GM19351 (cell line): ENCODE results near the gene VSNL1.

ENCODE experiments used
- ATAC-seq: cut with Tn5 transposase; IDR thresholded peaks from one replicate; pipeline ENCODE4 v1.9.1; 2021; ENCODE audit warnings: mild to moderate bottlenecking, moderate library complexity; ENCODE audit not compliant: unreplicated experiment

Gene VSNL1

GRCh38 chr2:17580319-17580715, 39.8 kb downstream of the VSNL1 start:
- ATAC-seq = no peak

GRCh38 chr2:17581831-17582230, 41.3 kb downstream of the VSNL1 start:
- no peak for ATAC-seq

DNA sequence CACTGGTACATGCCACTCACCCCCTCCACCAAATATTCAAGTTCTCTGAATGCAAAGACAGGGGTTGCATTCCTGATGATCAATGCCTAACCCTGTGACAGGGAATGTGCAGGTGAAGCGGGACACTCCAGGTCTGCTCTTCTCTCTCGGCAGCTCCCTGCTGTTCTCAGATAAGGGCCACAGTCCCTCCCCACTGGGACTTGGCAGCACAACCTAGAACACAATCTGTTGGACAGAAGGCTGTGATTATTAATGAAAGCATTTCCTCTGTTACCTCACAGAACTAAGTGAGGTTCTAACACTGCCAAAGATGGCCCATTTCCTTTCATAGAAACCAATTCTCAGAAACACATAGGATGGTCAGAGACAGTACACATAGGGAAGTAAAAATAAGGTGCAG, 42.7 kb downstream of the VSNL1 start:
- ATAC-seq = no peak

GRCh38 chr2:17583646-17584045, 43.1 kb downstream of the VSNL1 start:
- no peak for ATAC-seq

GRCh38 chr2:17584689-17585088, 44.2 kb downstream of the VSNL1 start:
- ATAC-seq = no peak

DNA sequence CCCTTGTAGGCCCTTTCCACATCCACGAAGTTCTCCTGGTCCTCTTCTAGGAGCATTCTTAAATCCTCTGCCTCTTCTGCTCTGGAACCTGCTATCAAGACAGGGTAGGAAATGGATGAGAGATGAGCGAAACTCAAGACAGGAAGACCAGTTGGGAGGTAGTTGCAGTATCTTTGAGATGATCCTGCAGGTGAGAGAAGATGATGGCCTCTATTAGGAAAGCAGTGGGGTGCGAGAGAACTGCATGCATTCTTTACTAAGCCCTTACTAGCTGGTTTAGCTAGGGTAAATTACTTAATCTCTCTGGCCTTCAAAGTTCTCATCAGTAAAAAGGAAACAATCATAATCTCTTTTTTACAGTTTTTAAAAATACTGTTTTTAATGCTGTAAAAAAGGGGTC, 47.0 kb downstream of the VSNL1 start:
- no peak for ATAC-seq

DNA sequence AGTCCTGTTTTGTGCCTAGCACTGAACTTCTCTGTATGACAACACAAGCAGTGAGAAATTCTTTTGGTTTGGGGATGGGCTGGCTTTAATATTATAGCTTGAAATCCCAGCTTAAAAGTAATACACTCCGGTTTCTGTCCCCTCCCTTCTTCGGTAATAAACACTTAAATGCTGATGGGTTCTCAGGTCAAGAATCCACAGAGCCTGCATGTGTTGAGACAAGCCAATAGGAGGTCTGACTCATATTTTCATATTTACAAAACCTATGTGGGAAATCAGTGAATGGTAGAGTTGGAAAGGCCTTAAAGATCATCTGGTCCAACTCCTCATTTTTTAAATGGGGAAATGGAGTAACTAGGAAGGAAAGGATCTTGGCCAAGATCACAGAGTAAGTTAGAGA, 47.5 kb downstream of the VSNL1 start:
- ATAC-seq = no peak

DNA sequence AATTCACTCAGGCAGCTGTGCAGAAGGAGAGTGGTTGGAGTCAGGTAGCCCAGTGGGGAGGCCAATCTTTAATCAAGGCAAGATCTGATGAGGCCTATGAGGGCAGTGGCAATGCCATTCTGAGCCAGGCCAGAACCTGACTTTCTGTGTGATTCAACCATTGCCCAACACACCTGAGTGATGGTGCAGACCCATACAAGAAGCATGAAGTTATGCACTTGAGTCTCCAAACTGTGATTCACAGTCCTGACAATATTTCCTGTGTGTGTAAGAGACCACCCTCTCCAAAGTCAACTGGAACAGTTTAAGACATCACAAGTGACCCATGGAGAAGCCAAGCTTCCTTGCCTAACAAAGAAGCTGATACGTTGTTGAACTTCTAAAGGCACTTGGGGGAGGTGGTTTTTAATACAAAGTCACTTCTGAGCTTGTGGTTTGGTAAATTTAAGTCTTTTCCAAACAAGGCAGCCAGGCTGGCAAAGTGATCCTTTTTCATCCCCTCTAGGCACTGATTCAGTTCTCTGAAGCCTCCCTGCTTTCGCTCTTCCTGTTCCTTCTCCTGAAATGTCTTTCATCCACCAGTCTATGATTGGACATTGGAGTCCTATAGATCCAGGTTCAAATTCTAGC, 49.0 kb downstream of the VSNL1 start:
- ATAC-seq = no peak

DNA sequence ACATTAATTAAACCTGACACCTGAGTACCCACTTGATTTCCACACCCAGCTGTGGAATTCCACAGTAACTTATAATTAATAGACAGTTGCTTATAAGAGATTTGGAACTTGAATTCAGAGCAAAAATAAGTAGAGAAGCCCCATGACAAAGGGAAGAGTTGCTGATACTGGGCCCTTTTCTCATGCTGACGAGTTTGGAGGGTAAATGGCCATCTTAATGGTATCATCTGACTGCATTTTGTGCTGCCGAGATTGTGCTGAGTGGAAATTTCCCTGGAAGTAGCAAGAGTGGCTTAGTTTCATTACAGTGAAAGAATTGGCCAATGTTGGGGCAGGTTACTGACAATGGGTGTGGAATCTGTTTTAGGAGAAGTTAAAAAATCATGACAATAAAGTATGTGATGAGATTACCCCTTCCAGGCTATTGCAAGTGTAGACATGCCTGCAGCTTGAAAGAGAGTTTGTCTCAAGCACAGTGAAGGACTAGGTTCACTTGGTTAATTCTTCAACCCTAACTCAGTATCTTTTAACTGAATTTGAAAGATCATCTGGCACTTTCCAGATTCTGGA, 49.9 kb downstream of the VSNL1 start:
- no peak for ATAC-seq

GRCh38 chr2:17591846-17592245, 51.4 kb downstream of the VSNL1 start:
- no peak for ATAC-seq

GRCh38 chr2:17592731-17593409, 52.4 kb downstream of the VSNL1 start:
- no peak for ATAC-seq

- ATAC-seq = no peak
Observed at GRCh38 chr2:17593445-17593840, 52.9 kb downstream of the VSNL1 start.

DNA sequence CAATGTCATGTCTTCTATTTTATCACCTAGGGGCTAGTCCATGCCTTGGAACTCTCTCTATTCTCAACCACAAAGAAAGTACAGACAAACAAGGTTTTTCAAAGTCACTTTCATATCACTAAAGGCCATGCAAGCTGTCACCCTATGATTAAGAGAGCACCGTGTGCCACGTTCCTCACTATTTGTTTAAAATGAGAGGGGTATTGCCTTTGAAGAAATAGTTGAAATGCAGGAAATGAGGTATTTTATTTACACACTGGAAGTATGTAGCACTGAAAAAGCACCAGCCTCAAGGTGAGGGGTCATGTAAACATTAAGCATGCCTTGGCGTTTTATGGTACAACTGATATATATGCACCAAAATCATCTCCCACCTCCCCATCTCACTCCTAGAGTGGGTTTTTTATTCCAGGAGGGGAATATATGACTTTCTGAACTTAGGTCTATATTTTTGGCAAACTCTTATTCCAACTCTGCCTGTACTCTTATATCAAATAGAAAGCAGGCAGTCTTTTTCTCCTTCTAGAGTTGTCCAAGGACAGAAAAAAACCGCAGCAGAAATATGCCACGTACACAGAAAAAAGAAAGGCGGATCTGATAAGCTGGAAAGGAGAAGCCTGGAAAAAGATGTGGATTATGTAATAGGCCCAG, 53.5 kb downstream of the VSNL1 start:
- ATAC-seq = no peak

- ATAC-seq = no peak
Observed at GRCh38 chr2:17594533-17595401, 54.3 kb downstream of the VSNL1 start.

GRCh38 chr2:17599617-17600016, 59.1 kb downstream of the VSNL1 start:
- no peak for ATAC-seq

GRCh38 chr2:17600556-17601204, 60.2 kb downstream of the VSNL1 start:
- ATAC-seq = no peak

- ATAC-seq = no peak
Observed at GRCh38 chr2:17604050-17604449, 63.6 kb downstream of the VSNL1 start.

DNA sequence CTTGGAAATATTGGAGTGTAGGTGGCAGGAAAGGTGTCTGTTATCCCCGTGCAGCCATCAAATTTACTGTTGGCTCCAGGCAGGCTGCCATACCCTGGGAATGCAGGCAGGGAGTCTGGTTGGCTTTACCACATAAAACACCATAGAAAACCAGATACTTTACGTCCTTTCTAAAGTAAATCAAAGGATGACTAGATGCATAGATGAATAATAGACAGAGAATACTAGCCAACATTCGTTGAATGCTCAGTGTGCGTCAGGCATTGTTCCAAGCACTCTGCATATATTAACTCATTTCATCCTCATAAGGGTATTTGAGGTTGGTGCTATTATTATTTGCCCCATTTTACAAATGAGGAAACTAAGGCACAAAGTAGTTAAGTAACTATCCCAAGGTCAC, 65.2 kb downstream of the VSNL1 start:
- ATAC-seq = no peak

DNA sequence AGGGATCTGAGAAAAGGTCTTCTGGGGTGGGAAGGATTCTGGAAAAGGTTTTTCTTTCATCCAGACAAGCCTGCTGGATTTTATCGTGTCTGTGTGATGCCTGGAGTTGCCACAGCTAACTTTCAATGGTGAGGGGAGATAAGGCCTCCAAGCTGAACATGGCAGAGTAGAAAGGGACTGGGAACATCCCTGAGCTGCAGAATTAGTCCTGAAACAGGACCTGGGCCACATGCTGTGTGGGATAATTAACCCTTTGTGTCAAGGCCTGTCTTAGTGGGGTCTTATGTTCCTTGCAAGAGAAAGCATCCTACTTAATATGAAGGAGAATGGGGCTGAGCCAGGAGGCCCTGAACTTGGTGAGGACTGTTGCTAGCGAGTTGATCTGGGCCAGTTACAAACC, 66.4 kb downstream of the VSNL1 start:
- ATAC-seq = no peak

DNA sequence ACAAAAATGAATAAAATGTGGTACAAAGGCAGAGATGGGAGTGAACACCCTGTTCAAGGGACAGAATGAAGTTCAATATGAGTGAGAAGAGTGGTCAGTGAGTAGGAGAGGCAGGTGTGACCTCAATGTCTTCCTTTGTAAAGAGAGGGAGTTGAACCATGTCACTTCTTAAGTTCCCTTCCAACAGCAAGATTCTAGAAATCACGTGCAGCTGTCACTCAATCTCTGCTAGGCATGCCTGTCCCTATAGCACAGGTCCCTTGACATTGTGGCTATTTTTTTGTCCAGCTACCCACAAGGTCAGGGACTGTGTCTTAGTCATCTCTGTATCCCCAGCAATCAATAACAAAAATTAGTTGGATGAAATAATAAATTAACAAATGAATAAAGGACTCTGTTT, 66.9 kb downstream of the VSNL1 start:
- no peak for ATAC-seq

DNA sequence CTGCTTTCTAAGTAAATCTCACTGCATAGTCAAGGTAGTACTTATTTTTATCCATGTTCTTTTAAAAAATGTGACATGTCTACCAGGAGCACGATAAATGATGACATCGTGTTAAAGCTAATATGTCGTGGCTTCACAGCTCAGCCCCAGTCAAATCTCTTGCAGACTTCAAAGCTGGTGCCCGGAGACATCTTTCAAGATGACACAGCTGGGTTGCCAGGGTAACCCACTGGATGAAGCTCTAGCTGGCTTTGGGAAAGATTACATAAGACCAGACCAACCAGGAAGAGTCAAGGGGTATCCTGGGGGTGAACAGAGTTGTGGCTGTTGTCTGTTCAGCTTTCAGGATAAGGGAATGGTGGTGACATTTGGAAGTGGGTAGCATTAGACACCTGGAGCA, 67.8 kb downstream of the VSNL1 start:
- ATAC-seq = no peak
